ENCODE results near the gene CHST12. TPM values are rescaled to one million over a fixed set of nuclear protein-coding genes. Genes with fewer than 3 reads are reported as not detected.
"Not testable (repeated sequence)": the region's sequence is repeated elsewhere in the genome, so short reads cannot be mapped to it uniquely, and the experiment has no call there.

The CHST12 gene
- total RNA-seq, 1 donor from 2014 or later: 18.5 TPM

- no peaks in the 10 kb centered on the region for H3K27me3 Mint-ChIP-seq (ENCODE audit: low read depth, unreplicated experiment)
- DNase-seq (ENCODE audit: low read depth): no peak
- FAIRE-seq: no peak
- Histone ChIP-seq H4K20me1 (ENCODE audit: insufficient read depth, low read length) (peaks cover 52% of the 10 kb centered on the region), H3K9ac (ENCODE audit: low read length) (no peak overlapping the region), H3K9me3 (ENCODE audit: insufficient read depth, low read depth, low read length) (no peaks in the 10 kb centered on the region), H3K4me3 (ENCODE audit: insufficient read depth, low read depth, low read length) (no peak overlapping the region), H3K27me3 (ENCODE audit: insufficient read depth, low read length) (no peaks in the 10 kb centered on the region), H3K27ac (ENCODE audit: low read depth, low read length) (no peak overlapping the region), H3K4me1 (ENCODE audit: insufficient read depth, low read length) (peaks cover 16% of the 10 kb centered on the region), H3K4me2 (ENCODE audit: low read length) (no peak overlapping the region), H3K79me2 (ENCODE audit: insufficient read depth, low read length) (peaks cover 9% of the 10 kb centered on the region), H3K36me3 (ENCODE audit: insufficient read depth, low read length) (no peaks in the 10 kb centered on the region), H2AFZ (ENCODE audit: low read depth, low read length) (no peak overlapping the region)
- H3K4me3 Mint-ChIP-seq (ENCODE audit: unreplicated experiment): no peak overlapping the region
- H3K27ac Mint-ChIP-seq (ENCODE audit: unreplicated experiment): no peak overlapping the region
- TF ChIP-seq EZH2 (IDR thresholded peaks at IDR 0.05; ENCODE audit: insufficient read depth, low read length): no peak
- peaks cover 6% of the 10 kb centered on the region for H3K4me1 Mint-ChIP-seq (ENCODE audit: low read depth, unreplicated experiment)
- peaks cover 2% of the 10 kb centered on the region for H3K36me3 Mint-ChIP-seq (ENCODE audit: low read depth, unreplicated experiment)
- no peaks in the 10 kb centered on the region for H3K9me3 Mint-ChIP-seq (ENCODE audit: unreplicated experiment)
Measured at GRCh38 chr7:2416063-2416462, 12.7 kb downstream of the CHST12 start.

- Mint-ChIP-seq H3K4me1 (ENCODE audit: low read depth, unreplicated experiment) (peaks cover 6% of the 10 kb centered on the region), H3K27ac (ENCODE audit: unreplicated experiment) (no peak overlapping the region), H3K27me3 (ENCODE audit: low read depth, unreplicated experiment) (no peaks in the 10 kb centered on the region), H3K36me3 (ENCODE audit: low read depth, unreplicated experiment) (peaks cover 2% of the 10 kb centered on the region), H3K4me3 (ENCODE audit: unreplicated experiment) (no peak overlapping the region), H3K9me3 (ENCODE audit: unreplicated experiment) (no peaks in the 10 kb centered on the region)
- H2AFZ ChIP-seq (ENCODE audit: low read depth, low read length): no peak overlapping the region
- H3K4me2 ChIP-seq (ENCODE audit: low read length): no peak overlapping the region
- H4K20me1 ChIP-seq (ENCODE audit: insufficient read depth, low read length): peaks cover 50% of the 10 kb centered on the region
- no peak overlapping the region for H3K27ac ChIP-seq (ENCODE audit: low read depth, low read length)
- H3K4me3 ChIP-seq (ENCODE audit: insufficient read depth, low read depth, low read length): no peak overlapping the region
- no peak overlapping the region for H3K9ac ChIP-seq (ENCODE audit: low read length)
- DNase-seq (ENCODE audit: low read depth) (no peak), FAIRE-seq (no peak)
- peaks cover 9% of the 10 kb centered on the region for H3K79me2 ChIP-seq (ENCODE audit: insufficient read depth, low read length)
- H3K4me1 ChIP-seq (ENCODE audit: insufficient read depth, low read length): peaks cover 16% of the 10 kb centered on the region
- no peaks in the 10 kb centered on the region for H3K36me3 ChIP-seq (ENCODE audit: insufficient read depth, low read length)
- H3K9me3 ChIP-seq (ENCODE audit: insufficient read depth, low read depth, low read length): no peaks in the 10 kb centered on the region
- no peaks in the 10 kb centered on the region for H3K27me3 ChIP-seq (ENCODE audit: insufficient read depth, low read length)
- no peak for TF ChIP-seq CTCF (IDR thresholded peaks at IDR 0.05; ENCODE audit: insufficient read depth, low read depth, low read length)
- TF ChIP-seq EZH2 (IDR thresholded peaks at IDR 0.05; ENCODE audit: insufficient read depth, low read length): no peak
Measured at GRCh38 chr7:2416650-2417049, 13.2 kb downstream of the CHST12 start.

GRCh38 chr7:2417178-2417577 is 13.8 kb downstream of the CHST12 start:
- H3K4me1 Mint-ChIP-seq (ENCODE audit: low read depth, unreplicated experiment); DNase-seq (ENCODE audit: low read depth); H3K4me3 ChIP-seq (ENCODE audit: insufficient read depth, low read depth, low read length); H3K4me2 ChIP-seq (ENCODE audit: low read length); H3K4me3 Mint-ChIP-seq (ENCODE audit: unreplicated experiment); H3K9me3 ChIP-seq (ENCODE audit: insufficient read depth, low read depth, low read length); H3K27ac ChIP-seq (ENCODE audit: low read depth, low read length); H3K36me3 Mint-ChIP-seq (ENCODE audit: low read depth, unreplicated experiment); H3K27ac Mint-ChIP-seq (ENCODE audit: unreplicated experiment); H3K9me3 Mint-ChIP-seq (ENCODE audit: unreplicated experiment); H3K9ac ChIP-seq (ENCODE audit: low read length); H3K36me3 ChIP-seq (ENCODE audit: insufficient read depth, low read length); H3K27me3 Mint-ChIP-seq (ENCODE audit: low read depth, unreplicated experiment); H3K79me2 ChIP-seq (ENCODE audit: insufficient read depth, low read length); FAIRE-seq; H3K27me3 ChIP-seq (ENCODE audit: insufficient read depth, low read length); H2AFZ ChIP-seq (ENCODE audit: low read depth, low read length): not testable (repeated sequence)
- peaks cover 46% of the 10 kb centered on the region for H4K20me1 ChIP-seq (ENCODE audit: insufficient read depth, low read length)
- peaks cover 16% of the 10 kb centered on the region for H3K4me1 ChIP-seq (ENCODE audit: insufficient read depth, low read length)

All from astrocyte (in vitro differentiated cells and primary cell).